H1 (cell line): Measurements from ENCODE around the gene SPATA16. TPM values are rescaled to one million over a fixed set of nuclear protein-coding genes. Genes with fewer than 3 reads are reported as not detected.
"Not testable (repeated sequence)": the region's sequence is repeated elsewhere in the genome, so short reads cannot be mapped to it uniquely, and the experiment has no call there.

ENCODE experiments used
- CTCF ChIA-PET: fragments of 300-600 bp; sonication (Branson Sonifier 250); formaldehyde crosslinking; loops from one replicate; lab custom pipeline; 2021; ENCODE audit not compliant: partially characterized antibody; lab: Charles Lee
- POLR2A ChIA-PET: fragments of 300-600 bp; sonication (Branson Sonifier 250); formaldehyde crosslinking; loops from one replicate; lab custom pipeline; 2021; ENCODE audit warnings: inconsistent platforms; ENCODE audit not compliant: partially characterized antibody; lab: Charles Lee
- DNase-seq, 2 experiments: peaks; one replicate each; pipeline versions ENCODE4 v3.0.0 to v3.0.0-alpha.2; 2010 to 2022; ENCODE audit warnings: low spot score in 2 of 2, low read depth in 1 of 2, mixed read lengths in 1 of 2
- FAIRE-seq: peaks from 2 replicates; lab custom pipeline; 2011; peaks lifted over from hg19 to GRCh38; lab: Jason Lieb, UNC
- H2AFZ ChIP-seq: 2 replicates; pipeline ENCODE4 v1.8.1; 2012; ENCODE audit warnings: low read length, inconsistent platforms
- H2AK5ac ChIP-seq: 2 replicates; pipeline ENCODE4 v1.6.1; 2013; ENCODE audit warnings: low read depth, low read length
- H2BK120ac ChIP-seq: replicated peaks from 2 replicates; pipeline ENCODE3; 2013; ENCODE audit warnings: low read depth, low read length, inconsistent platforms
- H2BK12ac ChIP-seq: 2 replicates; pipeline ENCODE4 v1.6.1; 2013; ENCODE audit warnings: low read depth, low read length
- H2BK15ac ChIP-seq: 2 replicates; pipeline ENCODE4 v1.6.1; 2013; ENCODE audit warnings: low read length
- H2BK20ac ChIP-seq: 2 replicates; pipeline ENCODE4 v1.6.1; 2013; ENCODE audit warnings: low read length
- H2BK5ac ChIP-seq: 2 replicates; pipeline ENCODE4 v1.6.1; 2013; ENCODE audit warnings: low read depth, low read length
- H3K14ac ChIP-seq: 2 replicates; pipeline ENCODE4 v1.6.1; 2013; ENCODE audit warnings: inconsistent platforms; ENCODE audit not compliant: insufficient read length
- H3K18ac ChIP-seq: 2 replicates; pipeline ENCODE4 v1.6.1; 2013; ENCODE audit warnings: low read length; ENCODE audit errors: extremely low read depth
- H3K23ac ChIP-seq: 2 replicates; pipeline ENCODE4 v1.6.1; 2013; ENCODE audit warnings: inconsistent platforms; ENCODE audit not compliant: insufficient read length
- H3K23me2 ChIP-seq: 2 replicates; pipeline ENCODE4 v1.6.1; 2013; ENCODE audit warnings: low read depth, low read length
- H3K27ac ChIP-seq: 2 replicates; pipeline ENCODE4 v1.6.1; 2011; ENCODE audit warnings: low read depth, low read length, inconsistent platforms
- H3K27me3 ChIP-seq, 4 experiments: replicated peaks in 1 of 4; 1 replicate in 1 of 4; 2 replicates in 3 of 4; pipeline versions ENCODE4 v1.6.1 to v1.8.1; 2011 to 2013; ENCODE audit warnings: low read length in 3 of 4, mild to moderate bottlenecking in 3 of 4, inconsistent platforms in 2 of 4, mixed read lengths in 2 of 4, moderate library complexity in 1 of 4; ENCODE audit not compliant: control insufficient read depth in 3 of 4, insufficient read depth in 3 of 4; ENCODE audit errors: extremely low read depth in 1 of 4
- H3K36me3 ChIP-seq, 4 experiments: 2 replicates each; pipeline versions ENCODE4 v1.6.1 to v1.8.1; 2011 to 2013; ENCODE audit warnings: mild to moderate bottlenecking in 4 of 4, low read length in 3 of 4, moderate library complexity in 2 of 4, control low read depth in 1 of 4, inconsistent platforms in 1 of 4; ENCODE audit not compliant: insufficient read depth in 4 of 4, control insufficient read depth in 2 of 4
- H3K4ac ChIP-seq: replicated peaks from 2 replicates; pipeline ENCODE3; 2013; ENCODE audit warnings: low read length, low read depth, mixed read lengths, inconsistent platforms; ENCODE audit not compliant: insufficient read length
- H3K4me1 ChIP-seq, 4 experiments: replicated peaks in 1 of 4; 1 replicate in 1 of 4; 2 replicates in 3 of 4; pipeline versions ENCODE4 v1.6.1 to v1.8.1; 2011 to 2013; ENCODE audit warnings: low read length in 3 of 4, inconsistent platforms in 2 of 4, mixed read lengths in 1 of 4; ENCODE audit not compliant: insufficient read depth in 4 of 4, control insufficient read depth in 3 of 4
- H3K4me2 ChIP-seq, 2 experiments: 2 replicates each; pipeline versions ENCODE4 v1.6.1 to v1.8.1; 2011 to 2013; ENCODE audit warnings: low read depth in 2 of 2, low read length in 2 of 2, control low read depth in 1 of 2, inconsistent platforms in 1 of 2, mild to moderate bottlenecking in 1 of 2; ENCODE audit not compliant: insufficient read depth in 1 of 2
- H3K4me3 ChIP-seq, 4 experiments: fragments of 200-600, 300-600 bp in 1 of 4; sonication (generic), shearing (Covaris generic), sonication (Bioruptor Twin) in 1 of 4; 2 replicates each; pipeline versions ENCODE4 v1.5.1 to v1.8.1; 2011 to 2016; ENCODE audit warnings: low read length in 4 of 4, low read depth in 3 of 4, control low read depth in 2 of 4, inconsistent platforms in 2 of 4, mild to moderate bottlenecking in 2 of 4, mixed read lengths in 1 of 4, moderate library complexity in 1 of 4; ENCODE audit not compliant: insufficient read depth in 2 of 4; ENCODE audit errors: extremely low read depth in 1 of 4
- H3K56ac ChIP-seq: replicated peaks from 2 replicates; pipeline ENCODE3; 2013; ENCODE audit warnings: low read depth, mild to moderate bottlenecking, mixed read lengths, low read length, inconsistent platforms; ENCODE audit not compliant: insufficient read length
- H3K79me1 ChIP-seq: 2 replicates; pipeline ENCODE4 v1.6.1; 2013; ENCODE audit warnings: low read depth, low read length, control low read depth
- H3K79me2 ChIP-seq, 2 experiments: 2 replicates each; pipeline versions ENCODE4 v1.6.1 to v1.8.1; 2012 to 2013; ENCODE audit warnings: low read length in 2 of 2, mild to moderate bottlenecking in 2 of 2, inconsistent platforms in 1 of 2; ENCODE audit not compliant: insufficient read depth in 2 of 2, control insufficient read depth in 1 of 2
- H3K9ac ChIP-seq, 4 experiments: replicated peaks in 1 of 4; 1 replicate in 1 of 4; 2 replicates in 3 of 4; pipeline versions ENCODE4 v1.6.1 to v1.8.1; 2011 to 2013; ENCODE audit warnings: low read depth in 3 of 4, low read length in 3 of 4, control low read depth in 2 of 4, mild to moderate bottlenecking in 2 of 4, moderate library complexity in 2 of 4, inconsistent platforms in 1 of 4; ENCODE audit errors: extremely low read depth in 1 of 4
- H3K9me3 ChIP-seq, 2 experiments: 2 replicates each; pipeline versions ENCODE4 v1.6.1 to v1.8.1; 2012 to 2013; ENCODE audit warnings: mild to moderate bottlenecking in 2 of 2, moderate library complexity in 2 of 2, control low read depth in 1 of 2, inconsistent platforms in 1 of 2, low read depth in 1 of 2, low read length in 1 of 2, mixed read lengths in 1 of 2; ENCODE audit not compliant: insufficient read depth in 2 of 2
- H4K20me1 ChIP-seq, 2 experiments: replicated peaks in 1 of 2; 2 replicates each; pipeline versions ENCODE3 to v1.8.1; 2011 to 2013; ENCODE audit warnings: inconsistent platforms in 2 of 2, low read length in 2 of 2, mild to moderate bottlenecking in 1 of 2; ENCODE audit not compliant: insufficient read depth in 2 of 2, control insufficient read depth in 1 of 2
- H4K5ac ChIP-seq: 2 replicates; pipeline ENCODE4 v1.6.1; 2013; ENCODE audit warnings: low read length, low read depth, mixed read lengths, inconsistent platforms; ENCODE audit not compliant: insufficient read length
- H4K8ac ChIP-seq: 2 replicates; pipeline ENCODE4 v1.8.0; 2013; ENCODE audit warnings: mild to moderate bottlenecking, moderate library complexity, low read length, inconsistent platforms; ENCODE audit not compliant: insufficient read depth; ENCODE audit errors: extremely low read depth
- H4K91ac ChIP-seq: replicated peaks from 2 replicates; pipeline ENCODE3; 2013; ENCODE audit warnings: low read length, mixed read lengths, inconsistent platforms; ENCODE audit not compliant: insufficient read length
- EP300 ChIP-seq, 2 experiments: IDR thresholded peaks; 1 replicate in 1 of 2; 2 replicates in 1 of 2; pipeline ENCODE4 v1.6.1; 2011 to 2012; ENCODE audit warnings: low read depth in 2 of 2, low read length in 2 of 2, mild to moderate bottlenecking in 2 of 2, borderline replicate concordance in 1 of 2, inconsistent platforms in 1 of 2, moderate library complexity in 1 of 2
- FOSL1 ChIP-seq: IDR thresholded peaks from 2 replicates; pipeline ENCODE4 v1.6.1; 2011; ENCODE audit warnings: mild to moderate bottlenecking, low read depth, low read length, moderate library complexity; ENCODE audit not compliant: insufficient read depth
- KDM4A ChIP-seq: IDR thresholded peaks from one replicate; pipeline ENCODE4 v1.7.1; 2012; ENCODE audit warnings: low read depth, mild to moderate bottlenecking, moderate library complexity, low read length, inconsistent platforms; ENCODE audit not compliant: severe bottlenecking
- TEAD4 ChIP-seq: IDR thresholded peaks from 2 replicates; pipeline ENCODE4 v1.6.1; 2012; ENCODE audit warnings: low read depth, low read length, inconsistent platforms, mixed read lengths
- WGBS, 2 experiments: shearing (Covaris generic) in 1 of 2; methylation state at CpG; one replicate each; pipeline versions ENCODE4 v1.1.6 to v1.1.7; 2013 to 2015; ENCODE audit warnings: low lambda C conversion rate in 2 of 2, mixed read lengths in 2 of 2, inconsistent platforms in 1 of 2, low coverage in 1 of 2, missing lambda C conversion rate in 1 of 2; ENCODE audit not compliant: insufficient replicate concordance in 2 of 2, insufficient coverage in 1 of 2, insufficient read length in 1 of 2; ENCODE audit errors: extremely low coverage in 1 of 2, missing lambda C conversion rate in 1 of 2; 5-methylcytosine and 5-hydroxymethylcytosine counted together
- polyA plus RNA-seq, 7 experiments: library from polyadenylated mRNA; depleted of rRNA in 3 of 7; stranded (reverse) in 5 of 7; unstranded in 2 of 7; fragments of >200 nt in 5 of 7; fragments of 200-250 nt in 2 of 7; gene quantifications; 1 replicate in 5 of 7; 2 replicates in 1 of 7; 4 replicates in 1 of 7; pipeline versions ENCODE4 v1.2.1 to v1.2.3, GENCODE V29; 2011 to 2013; ENCODE audit warnings: missing spikeins in 2 of 7, mixed read lengths in 2 of 7
- total RNA-seq: library from RNA; stranded (reverse); fragmentation: NEBNext Ultra II Directional; extraction: Animal tissue kit (Norgen Biotek cat#: 25700); gene quantifications from 2 replicates; pipeline ENCODE4 v1.2.1, GENCODE V29; 2021

The SPATA16 gene
- total and polyA plus RNA-seq, 2 of the 8 experiments (the other 6 are each of a cell fraction or from before 2014, with no cell fraction given), result 0.05 to 2.7 TPM

DNA sequence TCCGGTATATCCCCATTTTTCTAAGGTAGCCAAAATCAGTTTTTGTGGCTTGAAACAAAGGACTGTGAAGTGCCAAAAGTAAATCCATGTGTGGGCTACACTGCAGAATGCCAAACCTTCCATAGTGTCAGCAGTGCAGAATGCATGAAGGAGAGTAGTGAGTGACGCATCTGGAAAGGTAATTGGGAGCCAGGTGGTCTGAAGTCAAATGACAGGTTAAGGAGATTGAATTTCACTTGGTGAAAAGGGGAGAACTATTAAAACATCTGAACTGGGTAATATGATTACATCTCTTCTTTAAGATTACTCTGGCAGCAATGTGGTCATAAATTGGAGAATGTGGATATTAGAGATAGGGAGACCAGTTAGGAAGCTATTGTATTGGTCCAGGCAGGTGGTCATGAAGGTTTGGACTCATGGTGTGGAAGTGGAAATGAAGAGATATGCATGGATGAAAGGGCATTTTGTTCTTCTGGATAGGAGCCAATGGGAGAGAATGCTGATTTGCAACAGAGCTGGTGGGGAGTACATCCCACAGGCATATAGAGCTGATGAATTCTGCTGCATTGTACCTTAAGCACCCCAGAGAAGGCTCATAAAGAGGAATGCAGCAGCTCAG lies 272.3 kb downstream of the SPATA16 start (continued):
- TF ChIP-seq FOSL1 (no peak), KDM4A (no peak), TEAD4 (no peak), EP300 (IDR thresholded peaks at IDR 0.05; ENCODE audit: borderline replicate concordance in 1 of 2, low read depth in 2 of 2, low read length in 2 of 2) (no peak)
- TF ChIP-seq, all 59 proteins: peak for 0

DNA sequence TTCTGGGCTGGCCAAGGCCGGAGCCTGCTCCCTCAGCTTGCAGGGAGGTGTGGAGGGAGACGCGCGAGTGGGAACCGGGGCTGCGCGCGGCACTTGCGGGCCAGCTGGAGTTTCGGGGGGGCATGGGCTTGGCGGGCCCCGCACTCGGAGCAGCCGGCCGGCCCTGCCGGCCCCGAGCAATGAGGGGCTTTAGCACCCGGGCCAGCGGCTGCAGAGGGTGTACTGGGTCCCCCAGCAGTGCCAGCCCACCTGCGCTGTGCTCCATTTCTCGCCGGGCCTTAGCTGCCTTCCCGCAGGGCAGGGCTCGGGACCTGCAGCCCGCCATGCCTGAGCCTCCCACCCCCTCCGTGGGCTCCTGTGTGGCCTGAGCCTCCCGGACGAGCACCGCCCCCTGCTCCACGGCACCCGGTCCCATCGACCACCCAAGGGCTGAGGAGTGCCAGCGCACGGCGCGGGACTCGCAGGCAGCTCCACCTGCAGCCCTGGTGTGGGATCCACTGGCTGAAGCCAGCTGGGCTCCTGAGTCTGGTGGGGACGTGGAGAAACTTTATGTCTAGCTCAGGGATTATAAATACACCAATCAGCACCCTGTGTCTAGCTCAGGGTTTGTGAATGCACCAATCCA lies 274.2 kb downstream of the SPATA16 start:
- WGBS, 2 experiments, result 90% methylated on average over 36 of the region's 38 CpGs; no CpG with 5 or more reads in 1 of the 2 experiments
- H3K79me1 ChIP-seq, H3K23ac ChIP-seq, H3K4me3 ChIP-seq, H4K91ac ChIP-seq, H3K27me3 ChIP-seq, FAIRE-seq, DNase-seq, H2AFZ ChIP-seq, H2BK5ac ChIP-seq, POLR2A ChIA-PET, H3K23me2 ChIP-seq, H3K4ac ChIP-seq, H2BK12ac ChIP-seq, H3K36me3 ChIP-seq, H2BK20ac ChIP-seq, H4K20me1 ChIP-seq, H2BK15ac ChIP-seq, H3K56ac ChIP-seq, H4K5ac ChIP-seq, H3K4me1 ChIP-seq, H3K27ac ChIP-seq, H2BK120ac ChIP-seq, H4K8ac ChIP-seq, H3K79me2 ChIP-seq, H3K14ac ChIP-seq, H3K18ac ChIP-seq, H3K9ac ChIP-seq, H2AK5ac ChIP-seq, H3K4me2 ChIP-seq, H3K9me3 ChIP-seq: not testable (repeated sequence)
- CTCF ChIA-PET, result interaction anchor here (1.0 kb wide), 1 partner anchor 10 kb away, joined by 4 read pairs; no protein-coding TSS in a partner anchor
